ENCODE results near the gene DCLK2. TPM values are rescaled to one million over a fixed set of nuclear protein-coding genes. Genes with fewer than 3 reads are reported as not detected.

Gene DCLK2
- 9.2 and 10.1 TPM in 2 replicates for total RNA-seq

GRCh38 chr4:150078041-150078578 lies at the start of gene DCLK2:
Gene DCLK2 (plus strand): TSS chr4:150078445. CDS start chr4:150079028, 583 bp downstream.

Data from smooth muscle cell of the umbilical artery (primary cell).